Measurements from ENCODE around the gene ACOT9.
"Not testable (repeated sequence)": the region's sequence is repeated elsewhere in the genome, so short reads cannot be mapped to it uniquely, and the experiment has no call there.

Gene ACOT9

DNA sequence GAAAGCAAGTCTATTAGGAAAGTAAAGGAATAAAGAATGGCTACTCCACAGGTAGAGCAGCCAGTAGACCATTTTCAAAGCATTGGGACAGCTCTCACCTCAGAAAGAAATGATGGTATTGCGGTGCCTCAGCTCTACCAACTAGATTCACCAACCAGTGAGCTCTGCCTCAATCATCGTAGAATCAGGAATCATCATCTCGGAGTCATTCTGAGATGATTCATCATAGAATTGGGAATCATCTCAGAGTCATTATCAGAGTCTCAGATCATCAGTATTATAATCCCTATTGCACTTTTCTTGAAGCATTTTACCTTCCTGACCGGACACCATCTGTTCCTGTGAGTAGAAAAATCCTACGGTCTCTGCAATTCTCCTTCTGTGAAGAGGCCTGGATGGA lies 22.4 kb upstream of the ACOT9 start:
- DNase-seq = no peak

DNA sequence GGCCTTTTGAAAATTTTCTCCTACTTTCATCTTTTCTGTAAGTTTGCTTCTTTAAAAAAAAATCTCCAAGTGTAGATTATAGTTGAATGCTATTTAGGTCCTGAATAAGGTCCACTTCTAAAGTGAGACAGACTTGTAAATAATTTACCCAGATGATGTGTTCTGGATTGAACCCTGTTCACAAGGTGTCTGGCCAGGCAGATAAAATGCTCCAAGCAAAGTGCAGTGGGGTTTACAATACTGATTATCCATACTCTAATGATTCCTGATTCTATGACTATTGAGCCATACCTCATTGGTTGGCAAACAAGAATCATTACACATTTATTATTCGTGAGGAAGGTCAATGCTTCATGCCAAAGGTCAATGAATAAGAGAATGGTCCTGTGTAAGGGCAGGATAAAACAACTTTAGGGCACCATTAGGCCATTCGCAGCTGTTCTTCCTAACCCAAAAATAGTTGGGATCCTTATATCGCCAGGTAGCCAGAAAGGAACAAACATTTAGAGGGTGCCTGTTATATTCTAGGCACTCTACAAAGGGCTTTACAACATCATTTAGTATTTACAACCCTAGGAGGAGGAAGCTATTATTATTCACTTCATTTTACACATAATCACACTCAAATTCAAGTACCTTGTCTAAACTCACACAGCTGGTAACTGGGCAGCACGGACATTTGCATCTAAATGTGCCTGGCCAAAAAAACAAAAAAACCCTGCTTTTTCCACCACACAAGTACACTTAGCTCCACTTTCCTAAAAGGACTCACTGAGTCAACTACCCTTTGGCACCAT lies 21.3 kb upstream of the ACOT9 start:
- no peak for DNase-seq

DNA sequence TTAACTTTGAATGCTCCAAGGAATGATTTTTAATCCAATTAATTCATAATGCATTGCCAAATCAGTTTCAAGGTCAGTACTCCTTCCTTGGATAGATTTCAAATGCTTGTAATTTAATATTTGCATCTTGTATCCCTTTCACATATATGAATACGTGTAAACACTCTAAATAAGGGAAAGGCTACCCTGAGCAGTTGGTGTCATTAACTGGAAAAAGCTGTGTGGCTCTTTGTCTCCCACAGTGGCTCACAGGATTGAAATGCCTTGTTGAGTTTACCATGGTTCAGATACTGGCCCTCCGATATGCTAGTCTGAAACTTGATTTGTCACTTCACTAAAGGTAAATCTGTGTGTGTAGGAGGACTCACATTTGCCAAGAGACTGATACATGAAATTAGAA lies 16.7 kb upstream of the ACOT9 start:
- DNase-seq = no peak

DNA sequence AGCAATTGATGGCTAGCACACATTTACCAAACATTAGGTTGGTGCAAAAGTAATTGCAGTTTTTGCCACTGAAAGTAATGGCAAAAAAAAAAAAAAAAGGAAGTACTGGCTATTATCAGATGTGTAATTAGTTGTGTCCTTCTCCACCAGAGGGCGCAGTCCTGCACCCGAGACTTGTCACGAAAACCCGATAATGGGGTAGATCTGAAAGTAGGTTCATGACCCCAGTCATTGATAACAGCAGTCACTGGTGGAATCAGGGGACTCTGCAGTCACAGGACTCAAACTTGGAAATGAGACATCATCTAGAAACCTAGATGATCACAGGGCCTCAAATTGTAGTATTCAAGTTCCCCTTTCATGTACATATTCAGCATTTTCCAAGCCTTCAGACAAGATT lies 13.1 kb upstream of the ACOT9 start:
- DNase-seq = peak; percentile 1 to 34

DNA sequence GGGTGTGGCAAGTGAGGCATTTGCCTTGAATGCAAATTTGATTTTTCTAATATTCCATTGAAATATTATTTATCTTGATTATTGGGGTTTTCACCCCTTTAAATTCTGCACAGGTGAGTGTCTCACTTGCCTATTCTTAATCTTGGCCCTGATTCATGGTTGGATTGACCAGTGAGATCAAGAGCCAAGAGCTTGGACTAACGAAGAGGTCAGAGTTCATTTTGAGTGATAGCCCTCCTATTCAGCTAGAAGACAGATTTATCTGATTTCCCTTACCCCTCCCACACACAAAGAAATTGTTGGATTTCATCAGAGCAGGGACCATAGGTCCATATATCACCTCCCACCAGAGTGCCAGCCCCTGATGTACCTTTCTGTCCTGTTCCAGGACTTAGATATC lies 11.6 kb upstream of the ACOT9 start:
- no peak for DNase-seq

DNA sequence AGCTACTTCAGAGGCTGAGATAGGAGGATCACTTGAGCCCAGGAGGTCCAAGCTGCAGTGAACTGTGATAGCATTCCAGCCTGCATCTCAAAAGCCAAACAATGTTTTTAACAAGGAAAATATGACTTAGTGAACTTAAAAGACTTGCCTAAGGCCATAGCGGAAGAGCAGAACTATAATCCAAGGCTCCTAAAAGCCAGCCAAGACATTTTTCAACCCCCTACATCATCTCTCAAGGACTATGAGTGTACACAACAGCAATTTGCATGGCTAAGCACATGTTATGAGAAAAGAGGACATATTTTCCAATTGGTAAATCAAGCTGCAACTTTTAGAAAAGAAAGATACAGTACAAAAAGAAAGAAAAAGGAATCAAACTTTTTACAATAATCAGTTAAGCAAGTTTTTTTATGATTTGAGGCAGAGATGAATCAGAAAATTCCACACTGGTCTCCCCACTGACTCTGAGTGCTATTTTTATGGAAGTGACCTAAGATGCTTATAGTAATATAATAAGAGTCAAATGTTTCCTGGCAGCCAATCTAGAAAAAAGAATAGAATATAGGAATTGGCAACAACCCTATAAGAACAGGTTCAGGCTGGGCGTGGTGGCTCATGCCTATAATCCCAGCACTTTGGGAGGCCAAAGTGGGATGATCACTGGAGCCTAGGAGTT lies 9.8 kb upstream of the ACOT9 start:
- DNase-seq = no peak

DNA sequence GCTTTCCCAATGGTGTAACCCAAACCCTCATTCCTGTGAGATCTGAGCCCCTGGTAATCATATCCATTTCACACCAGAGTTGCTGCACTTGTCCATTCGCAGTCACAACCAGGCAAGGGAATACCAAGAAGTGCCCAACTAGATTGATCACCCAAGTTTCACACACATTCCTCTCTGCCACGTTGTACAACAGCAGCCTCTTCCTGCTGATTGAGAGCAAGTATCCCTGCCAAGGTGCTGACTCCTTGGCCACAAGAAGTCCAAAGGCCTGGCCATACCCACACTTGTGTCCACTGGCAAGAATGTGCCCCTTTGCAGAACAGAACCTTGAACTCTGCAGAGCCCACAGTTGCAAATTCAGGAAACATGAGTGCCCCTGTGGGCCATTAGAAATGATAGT lies 6.5 kb upstream of the ACOT9 start:
- DNase-seq = no peak

DNA sequence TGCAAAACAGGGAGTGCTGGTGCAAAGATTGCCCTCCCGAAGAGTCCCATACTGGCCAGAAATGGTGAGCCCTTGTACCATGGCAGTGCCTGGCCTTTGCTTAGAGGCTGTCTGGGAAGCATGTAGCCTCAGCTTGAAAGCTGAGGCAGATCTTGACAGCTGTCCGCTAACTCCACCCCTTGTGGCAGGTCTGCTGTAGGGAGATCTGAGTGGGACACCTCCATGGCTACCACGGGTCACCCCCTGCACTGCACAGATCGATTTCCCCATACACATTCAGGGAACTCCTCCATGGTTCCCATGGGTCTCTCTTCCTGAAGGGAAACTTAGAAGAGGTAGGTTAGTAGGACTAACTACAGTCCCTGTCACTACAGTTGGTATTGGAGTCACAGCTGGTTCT lies 6.1 kb upstream of the ACOT9 start:
- DNase-seq = no peak

DNA sequence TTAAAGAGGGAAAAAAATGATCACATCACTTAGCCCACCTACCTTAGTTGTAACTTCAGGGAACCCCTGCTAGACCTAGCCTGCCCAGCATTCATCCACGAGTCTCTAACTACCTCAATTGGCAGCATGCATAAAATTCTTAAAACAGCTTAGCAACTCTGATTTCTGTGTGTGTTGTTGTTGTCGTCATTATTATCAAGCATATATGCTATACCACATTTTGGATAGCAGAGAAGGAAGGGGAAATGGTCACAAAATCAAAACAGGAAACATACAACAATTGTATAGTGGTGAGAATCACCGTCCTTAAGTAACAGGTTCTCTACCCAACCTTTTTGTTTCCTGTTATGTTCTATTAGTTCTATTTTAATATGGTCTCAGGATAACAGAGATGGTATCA lies 2.7 kb upstream of the ACOT9 start:
- no peak for DNase-seq

DNA sequence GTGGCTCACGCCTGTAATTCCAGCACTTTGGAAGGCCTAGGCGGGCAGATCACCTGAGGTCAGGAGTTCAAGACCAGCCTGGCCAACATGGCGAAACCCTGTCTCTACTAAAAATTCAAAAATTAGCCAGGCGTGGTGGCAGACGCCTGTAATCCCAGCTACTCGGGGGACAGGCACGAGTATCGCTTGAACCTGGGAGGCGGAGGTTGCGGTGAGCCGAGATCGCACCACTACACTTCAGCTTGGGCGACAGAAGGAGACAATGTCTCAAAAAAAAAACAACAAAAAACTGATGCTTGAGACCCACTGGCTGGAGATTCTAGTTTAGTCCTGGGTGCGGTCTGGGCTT lies 521 bp upstream of the ACOT9 start:
- DNase-seq = not testable (repeated sequence)

DNA sequence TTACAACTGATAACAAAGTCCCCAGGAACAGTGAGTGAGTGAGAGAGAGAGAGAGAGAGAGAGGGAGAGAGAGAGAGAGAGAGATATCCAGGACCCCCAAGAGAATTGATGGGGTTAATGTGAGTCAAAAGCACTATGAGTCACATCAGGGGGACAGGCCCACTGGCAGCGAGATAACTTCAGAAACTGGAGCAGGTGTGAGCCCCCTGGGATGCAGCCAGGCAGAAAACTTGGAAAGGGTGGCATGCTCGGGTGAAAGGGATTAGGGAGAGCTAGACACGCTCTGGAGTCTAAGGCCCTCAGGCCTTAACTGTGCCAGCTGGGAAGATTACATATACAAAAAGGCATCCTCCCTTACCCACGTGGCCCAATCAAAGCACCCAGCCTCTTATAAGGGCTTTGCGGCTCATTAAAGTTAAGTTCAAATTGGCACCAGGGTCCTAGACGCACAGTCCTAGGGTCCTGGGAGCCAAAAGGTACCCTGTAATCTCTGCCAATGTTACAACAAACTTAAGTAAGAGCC lies 841 bp downstream of the ACOT9 start:
- DNase-seq = peak in 1 of 2 experiments; percentile 7

DNA sequence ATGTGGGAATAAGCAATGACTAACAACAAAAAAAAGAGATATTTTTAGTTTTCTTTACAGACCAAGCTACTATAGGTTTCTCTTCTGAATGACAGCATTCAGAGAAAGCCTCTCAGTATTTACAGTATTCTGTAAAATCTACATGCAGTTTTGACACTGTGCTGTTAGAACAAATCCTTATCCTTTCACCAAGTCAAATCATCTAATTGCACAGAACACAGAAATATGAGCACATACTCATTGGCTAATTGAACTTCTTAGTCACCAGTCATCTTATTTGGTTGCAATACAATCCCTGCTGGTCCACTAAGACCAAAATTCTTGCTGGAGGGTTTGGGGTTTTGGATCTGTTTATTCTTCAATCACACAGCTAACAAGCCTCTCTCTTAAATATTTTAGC lies 5.7 kb downstream of the ACOT9 start:
- no peak for DNase-seq

DNA sequence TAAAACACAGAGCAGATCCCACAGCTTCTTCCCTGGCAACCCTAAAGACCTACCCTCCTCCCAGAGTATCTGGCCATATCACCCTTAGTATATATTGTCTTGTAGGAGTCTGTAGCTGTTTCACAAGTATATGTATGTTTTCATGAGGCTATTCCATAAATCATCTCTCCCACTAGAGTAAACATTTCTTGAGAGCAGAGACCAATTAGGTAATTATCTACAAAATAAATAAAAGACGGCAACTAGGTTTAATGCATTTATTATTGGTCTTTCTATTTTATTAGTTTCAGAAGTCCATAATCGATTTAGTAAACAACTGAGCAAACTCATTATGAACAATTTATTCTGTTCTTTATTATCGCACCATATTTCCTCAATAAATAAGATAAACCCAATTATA lies 7.0 kb downstream of the ACOT9 start:
- DNase-seq = no peak

DNA sequence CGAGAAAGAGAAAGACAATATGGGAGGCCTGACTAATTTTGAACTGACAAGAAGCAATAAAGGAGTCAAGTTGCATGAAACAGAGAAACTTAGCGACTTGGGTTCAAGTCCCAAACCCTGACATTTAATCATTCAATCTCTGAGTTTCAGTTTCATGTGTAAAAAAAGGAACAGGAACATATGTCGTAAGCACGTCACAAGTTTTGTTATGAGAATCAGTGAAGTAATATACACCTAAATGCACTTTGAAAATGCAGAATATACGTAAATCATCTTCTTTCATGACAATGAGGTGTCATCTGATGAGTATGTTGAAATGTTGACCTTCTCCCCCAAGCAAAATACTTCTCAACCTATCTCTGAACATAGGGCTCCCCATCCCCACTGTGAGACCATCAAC lies 10.4 kb downstream of the ACOT9 start:
- DNase-seq = no peak

DNA sequence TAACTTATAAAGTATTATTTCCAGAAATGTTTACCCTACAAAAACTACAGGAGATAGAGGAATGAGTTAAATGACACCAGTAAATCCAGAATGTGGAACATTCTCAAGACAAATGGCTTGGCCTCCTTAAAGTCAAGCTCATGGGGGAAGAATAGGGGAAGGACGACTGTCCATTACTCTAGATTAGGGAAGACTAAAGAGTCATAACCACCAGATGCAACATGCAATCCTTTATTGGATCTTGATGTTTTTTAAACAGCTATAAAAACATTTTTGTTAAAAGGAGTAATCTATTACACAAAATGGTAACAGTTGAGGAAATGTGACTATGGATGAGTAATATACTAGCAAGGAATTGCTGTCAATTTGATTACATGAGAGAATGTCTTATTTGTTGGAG lies 11.1 kb downstream of the ACOT9 start:
- no peak for DNase-seq

DNA sequence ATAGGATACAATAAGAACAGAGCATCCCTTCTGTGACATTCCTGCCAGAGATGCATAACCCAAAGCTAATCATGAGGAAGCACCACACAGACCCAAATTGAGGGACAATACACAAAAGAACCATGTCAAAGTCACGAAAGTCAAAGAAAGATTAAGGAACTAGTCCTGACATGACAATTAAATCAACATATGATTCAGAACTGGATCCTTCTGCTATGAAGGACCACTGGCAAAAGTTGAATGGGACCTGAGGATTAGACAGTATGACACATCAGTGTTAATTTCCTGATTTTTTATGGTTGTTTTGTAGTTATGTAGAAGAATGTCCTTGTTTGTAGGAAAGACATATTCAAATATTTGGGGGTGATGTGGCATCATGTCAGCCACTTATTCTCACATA lies 13.9 kb downstream of the ACOT9 start:
- no peak for DNase-seq

DNA sequence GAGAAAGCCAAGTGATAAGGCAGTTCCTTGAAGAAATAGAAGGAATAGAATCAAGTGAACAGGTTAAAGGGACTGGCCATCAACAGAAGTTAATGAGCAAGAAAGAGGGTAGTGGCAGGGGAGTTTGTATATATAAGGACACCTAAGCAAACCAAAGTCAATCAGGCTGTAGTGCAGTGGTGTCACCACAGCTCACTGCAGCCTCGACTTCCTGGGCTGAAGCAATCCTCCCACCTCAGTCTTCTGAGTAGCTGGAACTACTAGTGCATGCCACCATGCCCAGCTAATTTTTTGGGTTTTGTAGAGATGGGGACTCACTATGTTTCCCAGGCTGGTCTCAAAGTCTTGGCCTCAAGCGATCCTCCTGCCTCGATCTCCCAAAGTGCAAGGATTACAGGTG lies 15.9 kb downstream of the ACOT9 start:
- no peak for DNase-seq

DNA sequence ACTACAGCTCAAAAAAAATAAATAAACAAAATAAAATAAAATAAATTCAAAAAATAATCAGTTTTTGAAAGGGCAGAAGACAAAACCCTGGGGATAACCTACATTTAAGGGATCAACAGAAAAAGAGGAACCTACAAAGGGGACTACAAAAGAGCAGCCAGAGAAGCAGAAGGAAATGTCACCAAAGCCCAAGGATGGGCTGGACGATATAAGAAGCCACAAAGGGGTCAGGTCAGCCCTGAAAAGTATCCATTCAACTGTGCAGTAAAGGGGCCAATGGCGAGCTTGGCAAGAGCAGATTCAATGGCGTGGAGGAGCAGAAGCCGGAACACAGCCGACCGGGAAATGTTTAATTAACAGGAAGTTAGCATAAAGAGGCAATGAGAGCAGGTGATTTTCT lies 16.9 kb downstream of the ACOT9 start:
- DNase-seq = no peak

DNA sequence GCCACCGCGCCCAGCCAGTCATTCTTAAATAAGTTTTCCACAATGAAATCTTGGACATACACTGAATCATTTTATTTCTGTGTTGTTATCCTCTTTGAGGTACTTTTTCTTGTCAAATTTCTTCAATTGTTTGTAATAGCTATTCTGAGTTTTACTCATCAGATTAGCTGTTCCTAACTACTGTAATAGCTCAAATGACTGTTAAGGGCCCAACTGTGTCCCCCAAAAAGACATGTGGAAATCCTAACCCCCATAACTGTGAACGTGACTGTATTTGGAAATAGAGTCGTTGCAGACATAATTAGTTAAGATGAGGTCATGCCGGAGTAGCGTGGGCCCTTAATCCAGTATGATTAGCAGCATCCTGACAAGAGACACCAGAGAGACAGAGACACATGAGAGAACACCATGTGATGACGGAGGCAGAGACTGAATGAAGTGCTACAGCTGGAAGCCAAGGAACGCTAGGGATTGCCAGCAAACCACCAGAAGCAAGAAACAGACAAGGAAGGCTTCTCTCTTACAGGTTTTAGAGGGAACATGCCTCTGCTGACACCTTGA lies 22.9 kb downstream of the ACOT9 start:
- DNase-seq = no peak

DNA sequence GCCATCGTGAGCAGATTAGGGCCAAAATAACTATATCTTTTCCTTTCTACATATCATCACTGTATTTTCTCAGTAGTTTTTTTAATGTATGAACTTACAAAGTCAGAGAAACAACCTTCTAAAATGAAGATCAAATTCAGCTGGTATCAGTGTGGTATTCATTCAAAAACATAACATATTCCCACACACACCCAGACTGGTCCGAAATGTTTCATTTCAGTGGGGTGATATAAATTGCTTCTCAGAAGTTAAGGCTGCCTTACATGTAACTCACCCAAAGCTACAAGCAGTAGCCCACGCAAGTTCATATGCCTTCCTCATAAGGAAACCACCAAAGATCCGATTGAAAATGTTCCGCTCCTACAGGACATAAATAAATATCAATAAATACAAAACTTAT lies 37.8 kb downstream of the ACOT9 start:
- DNase-seq = no peak

DNA sequence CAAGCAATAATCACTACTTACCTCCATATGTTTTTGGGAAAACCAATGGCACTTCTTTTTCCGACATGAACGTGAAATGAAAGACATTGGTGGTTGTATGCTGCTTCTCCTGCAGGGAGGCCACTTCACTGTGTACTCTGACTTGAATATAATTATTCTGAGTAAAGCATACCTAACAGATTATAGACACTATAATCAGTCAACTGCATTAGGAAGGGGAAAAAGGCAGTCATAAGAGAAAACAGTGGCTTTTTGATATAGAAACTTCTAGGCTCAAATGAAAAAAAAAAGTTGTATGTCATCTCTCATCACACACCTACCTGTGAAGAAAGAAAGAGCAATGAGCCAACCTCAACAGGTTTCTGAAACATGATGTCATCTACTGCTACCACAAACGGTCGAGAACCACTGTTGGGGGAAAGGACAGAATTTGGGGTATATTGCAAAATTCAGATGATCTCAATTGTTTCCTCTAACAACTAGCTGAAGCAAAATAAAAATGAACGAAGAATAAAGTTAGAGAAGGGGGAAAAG lies 38.3 kb downstream of the ACOT9 start:
- DNase-seq = no peak

DNA sequence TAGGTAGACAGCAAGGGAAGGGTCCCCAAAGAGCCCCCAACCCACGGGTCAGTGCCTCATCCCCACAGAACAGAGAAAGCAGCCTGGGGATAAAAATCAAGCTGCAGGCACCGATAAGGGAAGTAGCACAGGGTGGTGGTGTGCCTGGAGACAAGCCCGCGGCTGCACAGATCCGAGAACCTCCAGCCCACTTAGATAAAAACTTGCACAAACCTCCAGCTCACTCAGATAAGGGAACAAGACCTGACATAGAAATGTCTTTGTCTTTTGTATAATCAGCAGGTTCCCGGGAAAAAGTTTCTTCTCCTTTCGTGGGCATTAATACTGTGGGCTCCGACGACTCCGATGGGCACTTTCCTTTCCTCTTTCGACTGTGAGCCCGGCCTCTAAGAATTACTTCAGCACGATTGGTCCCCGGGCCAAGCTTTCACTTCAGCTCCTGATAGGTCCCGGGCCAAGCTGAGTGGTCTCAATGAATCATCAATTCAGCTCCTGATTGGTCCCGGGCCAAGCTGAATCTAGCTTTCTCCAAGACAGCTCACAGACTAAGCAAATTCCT lies 43.4 kb downstream of the ACOT9 start:
- no peak for DNase-seq

DNA sequence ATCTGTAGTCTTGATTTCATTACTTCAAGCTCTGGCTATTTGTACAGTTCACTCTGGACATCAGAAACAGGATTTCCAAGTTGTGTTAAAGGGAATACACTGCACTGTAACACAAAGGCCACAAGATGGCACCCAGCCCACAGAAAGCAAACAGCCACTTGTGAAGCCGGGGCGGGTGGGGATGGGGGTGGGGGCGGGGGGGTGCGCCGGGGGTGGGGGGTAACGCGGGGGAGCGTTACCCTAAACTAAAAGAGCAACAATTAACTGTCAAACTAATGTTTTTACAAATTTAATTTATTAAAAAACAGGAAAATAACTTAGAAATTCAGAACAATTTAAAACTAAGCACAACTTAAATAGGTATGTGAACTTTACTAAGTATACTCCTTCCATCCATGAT lies 48.5 kb downstream of the ACOT9 start:
- peak; percentile 29 to 40 for DNase-seq

DNA sequence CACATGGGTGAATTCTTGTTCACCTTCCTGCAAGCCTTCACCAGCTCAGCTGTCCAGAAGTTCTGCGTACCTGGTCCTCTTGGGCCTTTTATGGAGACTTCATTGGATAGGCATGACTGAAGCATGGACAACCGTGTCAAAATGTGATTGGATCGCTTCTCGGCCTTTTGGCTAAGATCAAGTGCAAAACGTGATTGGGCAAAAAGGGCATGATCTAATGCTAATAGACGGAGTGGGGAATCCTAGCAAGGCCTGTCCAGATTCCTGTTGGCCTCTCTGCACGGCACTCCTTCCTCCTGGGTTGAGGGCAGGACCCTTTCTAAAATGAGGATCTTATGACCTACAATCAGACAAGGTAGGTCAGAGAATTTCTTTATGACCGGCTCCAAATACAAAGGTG lies 50.9 kb downstream of the ACOT9 start:
- no peak for DNase-seq
